BE2C (cell line): Measurements from ENCODE around the gene NFIX.

ENCODE experiments used
- DNase-seq: peaks from one replicate; pipeline ENCODE4 v3.0.0-alpha.2; 2020
- H3K27me3 ChIP-seq: fragments of 250-450 bp; sonication (Bioruptor Pico); 2 replicates; pipeline ENCODE4 v1.5.1; 2020; ENCODE audit warnings: mild to moderate bottlenecking
- H3K36me3 ChIP-seq: fragments of 250-450 bp; sonication (Bioruptor Pico); 2 replicates; pipeline ENCODE4 v1.5.1; 2020; ENCODE audit warnings: mild to moderate bottlenecking
- H3K4me1 ChIP-seq: fragments of 250-450 bp; sonication (Bioruptor Pico); 2 replicates; pipeline ENCODE4 v1.5.1; 2020
- H3K4me3 ChIP-seq: 2 replicates; pipeline ENCODE4 v1.5.1; 2011; ENCODE audit warnings: low read depth, low read length
- H3K9me3 ChIP-seq: fragments of 250-450 bp; sonication (Bioruptor Pico); 2 replicates; pipeline ENCODE4 v1.5.1; 2020
- CTCF ChIP-seq: IDR thresholded peaks from 2 replicates; pipeline ENCODE4 v1.5.1; 2012; ENCODE audit warnings: mild to moderate bottlenecking, low read depth, low read length

Gene NFIX

GRCh38 chr19:13052447-13053175 is 57.3 kb downstream of the NFIX start:
- H3K27me3 ChIP-seq, result no peaks in the 10 kb centered on the region
- no peak overlapping the region for H3K4me3 ChIP-seq
- H3K4me1 ChIP-seq, result peaks cover 51% of the 10 kb centered on the region
- no peaks in the 10 kb centered on the region for H3K9me3 ChIP-seq
- H3K36me3 ChIP-seq, result no peaks in the 10 kb centered on the region
- DNase-seq, result no peak
- no peak for TF ChIP-seq CTCF

- H3K36me3 ChIP-seq, result no peaks in the 10 kb centered on the region
- H3K9me3 ChIP-seq, result no peaks in the 10 kb centered on the region
- H3K27me3 ChIP-seq, result no peaks in the 10 kb centered on the region
- no peak for DNase-seq
- peaks cover 57% of the 10 kb centered on the region for H3K4me1 ChIP-seq
- TF ChIP-seq CTCF, result no peak
- H3K4me3 ChIP-seq, result no peak overlapping the region
Observed at GRCh38 chr19:13053238-13053637, 58.0 kb downstream of the NFIX start.

GRCh38 chr19:13053761-13054625 is 58.7 kb downstream of the NFIX start:
- DNase-seq, result no peak
- H3K36me3 ChIP-seq, result no peaks in the 10 kb centered on the region
- no peaks in the 10 kb centered on the region for H3K9me3 ChIP-seq
- H3K4me3 ChIP-seq, result no peak overlapping the region
- peaks cover 58% of the 10 kb centered on the region for H3K4me1 ChIP-seq
- TF ChIP-seq CTCF, result no peak
- no peaks in the 10 kb centered on the region for H3K27me3 ChIP-seq

GRCh38 chr19:13054626-13055212 is 59.4 kb downstream of the NFIX start:
- DNase-seq, result no peak
- Histone ChIP-seq H3K36me3 (no peaks in the 10 kb centered on the region), H3K4me3 (no peak overlapping the region), H3K27me3 (no peaks in the 10 kb centered on the region), H3K4me1 (peaks cover 62% of the 10 kb centered on the region), H3K9me3 (no peaks in the 10 kb centered on the region)
- TF ChIP-seq CTCF, result no peak

- peaks cover 68% of the 10 kb centered on the region for H3K4me1 ChIP-seq
- no peak for TF ChIP-seq CTCF
- H3K36me3 ChIP-seq, result no peaks in the 10 kb centered on the region
- no peak overlapping the region; the same call in none of the 2 replicates for H3K4me3 ChIP-seq
- no peaks in the 10 kb centered on the region for H3K9me3 ChIP-seq
- H3K27me3 ChIP-seq, result no peaks in the 10 kb centered on the region
- peak; percentile 69 for DNase-seq
Observed at GRCh38 chr19:13055213-13056051, 60.2 kb downstream of the NFIX start.
